Measurements from ENCODE around the gene CUX1.

- TF ChIP-seq, protein P1, sequence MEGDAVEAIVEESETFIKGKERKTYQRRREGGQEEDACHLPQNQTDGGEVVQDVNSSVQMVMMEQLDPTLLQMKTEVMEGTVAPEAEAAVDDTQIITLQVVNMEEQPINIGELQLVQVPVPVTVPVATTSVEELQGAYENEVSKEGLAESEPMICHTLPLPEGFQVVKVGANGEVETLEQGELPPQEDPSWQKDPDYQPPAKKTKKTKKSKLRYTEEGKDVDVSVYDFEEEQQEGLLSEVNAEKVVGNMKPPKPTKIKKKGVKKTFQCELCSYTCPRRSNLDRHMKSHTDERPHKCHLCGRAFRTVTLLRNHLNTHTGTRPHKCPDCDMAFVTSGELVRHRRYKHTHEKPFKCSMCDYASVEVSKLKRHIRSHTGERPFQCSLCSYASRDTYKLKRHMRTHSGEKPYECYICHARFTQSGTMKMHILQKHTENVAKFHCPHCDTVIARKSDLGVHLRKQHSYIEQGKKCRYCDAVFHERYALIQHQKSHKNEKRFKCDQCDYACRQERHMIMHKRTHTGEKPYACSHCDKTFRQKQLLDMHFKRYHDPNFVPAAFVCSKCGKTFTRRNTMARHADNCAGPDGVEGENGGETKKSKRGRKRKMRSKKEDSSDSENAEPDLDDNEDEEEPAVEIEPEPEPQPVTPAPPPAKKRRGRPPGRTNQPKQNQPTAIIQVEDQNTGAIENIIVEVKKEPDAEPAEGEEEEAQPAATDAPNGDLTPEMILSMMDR (IDR thresholded peaks at IDR 0.05), result no peak
- TF ChIP-seq POLR2A (IDR thresholded peaks at IDR 0.05), result no peak
Observed at GRCh38 chr7:101940830-101941229, 123.4 kb downstream of the CUX1 start.
